Osteoblast (primary cell): ENCODE results near the gene GLYR1. TPM values are rescaled to one million over a fixed set of nuclear protein-coding genes. Genes with fewer than 3 reads are reported as not detected.

Source experiments
- DNase-seq: peaks from one replicate; pipeline ENCODE4 v3.0.0; 2011; ENCODE audit warnings: low spot score, mixed read lengths; ENCODE audit not compliant: insufficient read length; ENCODE audit errors: missing footprints
- H2AFZ ChIP-seq: 2 replicates; pipeline ENCODE4 v1.6.0; 2011; ENCODE audit warnings: mild to moderate bottlenecking, low read length
- H3K27ac ChIP-seq: 2 replicates; pipeline ENCODE4 v1.5.1; 2011; ENCODE audit warnings: mild to moderate bottlenecking, low read depth, low read length, moderate library complexity
- H3K27me3 ChIP-seq: 2 replicates; pipeline ENCODE4 v1.6.0; 2012; ENCODE audit warnings: mild to moderate bottlenecking, control low read depth, inconsistent platforms, low read length, moderate library complexity; ENCODE audit not compliant: insufficient read depth
- H3K36me3 ChIP-seq: 2 replicates; pipeline ENCODE4 v1.5.1; 2011; ENCODE audit warnings: mild to moderate bottlenecking, low read length, control low read depth, moderate library complexity; ENCODE audit not compliant: insufficient read depth
- H3K4me1 ChIP-seq: 2 replicates; pipeline ENCODE4 v1.5.1; 2011; ENCODE audit warnings: mild to moderate bottlenecking, low read length, control low read depth, moderate library complexity; ENCODE audit not compliant: insufficient read depth
- H3K4me2 ChIP-seq: 2 replicates; pipeline ENCODE4 v1.6.0; 2011; ENCODE audit warnings: mild to moderate bottlenecking, low read length; ENCODE audit not compliant: insufficient read depth
- H3K4me3 ChIP-seq: fragments of 200-600 bp; sonication (generic); 3 replicates; pipeline ENCODE4 v1.5.1; 2012; ENCODE audit warnings: mild to moderate bottlenecking, low read length, inconsistent platforms; ENCODE audit not compliant: insufficient read depth
- H3K79me2 ChIP-seq: 2 replicates; pipeline ENCODE4 v1.6.0; 2012; ENCODE audit warnings: mild to moderate bottlenecking, low read length, control low read depth, inconsistent platforms; ENCODE audit not compliant: insufficient read depth
- H3K9me3 ChIP-seq: 2 replicates; pipeline ENCODE4 v1.5.1; 2011; ENCODE audit warnings: low read depth, low read length, control low read depth
- H4K20me1 ChIP-seq: 2 replicates; pipeline ENCODE4 v1.6.0; 2012; ENCODE audit warnings: mild to moderate bottlenecking, low read length, control low read depth; ENCODE audit not compliant: insufficient read depth
- CTCF ChIP-seq: IDR thresholded peaks from 2 replicates; pipeline ENCODE4 v1.5.1; 2011; ENCODE audit warnings: mild to moderate bottlenecking, low read depth, low read length, moderate library complexity; ENCODE audit errors: extremely low read depth
- total RNA-seq: library from RNA; depleted of rRNA; stranded (reverse); fragments of >200 nt; gene quantifications from 2 replicates; pipeline ENCODE4 v1.2.3, GENCODE V29; 2012

Gene GLYR1
- total RNA-seq, 1 donor = 48.1 TPM

- Histone ChIP-seq H3K9me3 (no peaks in the 10 kb centered on the region), H4K20me1 (no peaks in the 10 kb centered on the region), H3K4me3 (peak overlapping the region; percentile 84), H3K79me2 (no peaks in the 10 kb centered on the region), H3K4me1 (peaks cover 11% of the 10 kb centered on the region), H3K36me3 (peaks cover 25% of the 10 kb centered on the region), H3K4me2 (peak overlapping the region; percentile 84), H3K27ac (no peak overlapping the region), H3K27me3 (no peaks in the 10 kb centered on the region), H2AFZ (no peak overlapping the region)
- TF ChIP-seq CTCF = no peak
- DNase-seq = peak; percentile 67
These were observed 43.7 kb downstream of the GLYR1 start for GRCh38 chr16:4803401-4803844.

- H3K4me3 ChIP-seq = peak overlapping the region; percentile 84
- TF ChIP-seq CTCF = no peak
- peaks cover 11% of the 10 kb centered on the region for H3K4me1 ChIP-seq
- DNase-seq = peak; percentile 100
- no peaks in the 10 kb centered on the region for H3K9me3 ChIP-seq
- H3K27me3 ChIP-seq = no peaks in the 10 kb centered on the region
- H4K20me1 ChIP-seq = no peaks in the 10 kb centered on the region
- H3K79me2 ChIP-seq = no peaks in the 10 kb centered on the region
- H3K27ac ChIP-seq = peak overlapping the region; percentile 33
- peak overlapping the region; percentile 18 for H2AFZ ChIP-seq
- peak overlapping the region; percentile 84 for H3K4me2 ChIP-seq
- H3K36me3 ChIP-seq = peaks cover 19% of the 10 kb centered on the region
These were observed 44.3 kb downstream of the GLYR1 start for GRCh38 chr16:4802659-4803287.

- Histone ChIP-seq H3K4me2 (peak within 1 kb of the TSS; percentile 84), H3K36me3 (peaks cover 13% of the 10 kb centered on the region), H4K20me1 (no peaks in the 10 kb centered on the region), H3K79me2 (no peaks in the 10 kb centered on the region), H3K9me3 (no peaks in the 10 kb centered on the region), H2AFZ (peak within 1 kb of the TSS; percentile 81), H3K27me3 (no peaks in the 10 kb centered on the region), H3K27ac (peak within 1 kb of the TSS; percentile 33), H3K4me1 (peaks cover 11% of the 10 kb centered on the region), H3K4me3 (peak within 1 kb of the TSS; percentile 84)
- no peak for TF ChIP-seq CTCF
- peak; percentile 96 for DNase-seq
These were observed 45.0 kb downstream of the GLYR1 start, which contains the start of gene ROGDI for GRCh38 chr16:4801962-4802658. Gene ROGDI (minus strand): TSS chr16:4802633. CDS start chr16:4802571, 62 bp downstream.
